ENCODE measurements around the gene ADAM17. TPM values are rescaled to one million over a fixed set of nuclear protein-coding genes. Genes with fewer than 3 reads are reported as not detected.

Gene ADAM17
- total and polyA plus RNA-seq, 7 donors, result 7.4 to 36.3 (median 16.1) TPM

GRCh38 chr2:9492927-9493326 lies 62.7 kb downstream of the ADAM17 start:
- Histone ChIP-seq H3K27me3 (ENCODE audit: insufficient read depth in 3 of 3, low read length in 2 of 3) (no peaks in the 10 kb centered on the region), H3K27ac (no peak overlapping the region), H3K4me1 (peaks cover 2% of the 10 kb centered on the region), H3K4me3 (no peak overlapping the region), H3K9me3 (no peaks in the 10 kb centered on the region), H3K36me3 (ENCODE audit: insufficient read depth in 1 of 2, low read depth in 1 of 2) (peaks cover 27 to 100% of the 10 kb centered on the region in 2 donors)
- TF ChIP-seq, protein P1, sequence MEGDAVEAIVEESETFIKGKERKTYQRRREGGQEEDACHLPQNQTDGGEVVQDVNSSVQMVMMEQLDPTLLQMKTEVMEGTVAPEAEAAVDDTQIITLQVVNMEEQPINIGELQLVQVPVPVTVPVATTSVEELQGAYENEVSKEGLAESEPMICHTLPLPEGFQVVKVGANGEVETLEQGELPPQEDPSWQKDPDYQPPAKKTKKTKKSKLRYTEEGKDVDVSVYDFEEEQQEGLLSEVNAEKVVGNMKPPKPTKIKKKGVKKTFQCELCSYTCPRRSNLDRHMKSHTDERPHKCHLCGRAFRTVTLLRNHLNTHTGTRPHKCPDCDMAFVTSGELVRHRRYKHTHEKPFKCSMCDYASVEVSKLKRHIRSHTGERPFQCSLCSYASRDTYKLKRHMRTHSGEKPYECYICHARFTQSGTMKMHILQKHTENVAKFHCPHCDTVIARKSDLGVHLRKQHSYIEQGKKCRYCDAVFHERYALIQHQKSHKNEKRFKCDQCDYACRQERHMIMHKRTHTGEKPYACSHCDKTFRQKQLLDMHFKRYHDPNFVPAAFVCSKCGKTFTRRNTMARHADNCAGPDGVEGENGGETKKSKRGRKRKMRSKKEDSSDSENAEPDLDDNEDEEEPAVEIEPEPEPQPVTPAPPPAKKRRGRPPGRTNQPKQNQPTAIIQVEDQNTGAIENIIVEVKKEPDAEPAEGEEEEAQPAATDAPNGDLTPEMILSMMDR (IDR thresholded peaks at IDR 0.05), result no peak
- WGBS, 3 donors, result 29 to 57% (median 41%) methylated on average over 2 of the region's 2 CpGs
- intact Hi-C loops (cut with DNase I), result loop anchor here in 1 of 2 donors (5.0 kb wide), 1 partner anchor 34 kb away; no protein-coding TSS in a partner anchor
- DNase-seq, result no peak
- ATAC-seq, result no peak

- Histone ChIP-seq H3K4me1 (no peaks in the 10 kb centered on the region), H3K4me3 (no peak overlapping the region), H3K9me3 (no peaks in the 10 kb centered on the region), H3K27me3 (ENCODE audit: insufficient read depth in 3 of 3, low read length in 2 of 3) (no peaks in the 10 kb centered on the region), H3K36me3 (ENCODE audit: insufficient read depth in 1 of 2, low read depth in 1 of 2) (peaks cover 30 to 99% of the 10 kb centered on the region in 2 donors), H3K27ac (no peak overlapping the region)
- intact Hi-C loops (cut with DNase I), result loop anchor here in 1 of 2 donors (5.0 kb wide), 1 partner anchor 37 kb away; no protein-coding TSS in a partner anchor
- TF ChIP-seq, protein P1 (IDR thresholded peaks at IDR 0.05), result no peak
- DNase-seq, result no peak
- 88 to 92% (median 90%) methylated on average over 2 of the region's 2 CpGs for WGBS, 3 donors
- no peak for ATAC-seq
Measured at GRCh38 chr2:9490789-9491188, 64.8 kb downstream of the ADAM17 start.

DNA sequence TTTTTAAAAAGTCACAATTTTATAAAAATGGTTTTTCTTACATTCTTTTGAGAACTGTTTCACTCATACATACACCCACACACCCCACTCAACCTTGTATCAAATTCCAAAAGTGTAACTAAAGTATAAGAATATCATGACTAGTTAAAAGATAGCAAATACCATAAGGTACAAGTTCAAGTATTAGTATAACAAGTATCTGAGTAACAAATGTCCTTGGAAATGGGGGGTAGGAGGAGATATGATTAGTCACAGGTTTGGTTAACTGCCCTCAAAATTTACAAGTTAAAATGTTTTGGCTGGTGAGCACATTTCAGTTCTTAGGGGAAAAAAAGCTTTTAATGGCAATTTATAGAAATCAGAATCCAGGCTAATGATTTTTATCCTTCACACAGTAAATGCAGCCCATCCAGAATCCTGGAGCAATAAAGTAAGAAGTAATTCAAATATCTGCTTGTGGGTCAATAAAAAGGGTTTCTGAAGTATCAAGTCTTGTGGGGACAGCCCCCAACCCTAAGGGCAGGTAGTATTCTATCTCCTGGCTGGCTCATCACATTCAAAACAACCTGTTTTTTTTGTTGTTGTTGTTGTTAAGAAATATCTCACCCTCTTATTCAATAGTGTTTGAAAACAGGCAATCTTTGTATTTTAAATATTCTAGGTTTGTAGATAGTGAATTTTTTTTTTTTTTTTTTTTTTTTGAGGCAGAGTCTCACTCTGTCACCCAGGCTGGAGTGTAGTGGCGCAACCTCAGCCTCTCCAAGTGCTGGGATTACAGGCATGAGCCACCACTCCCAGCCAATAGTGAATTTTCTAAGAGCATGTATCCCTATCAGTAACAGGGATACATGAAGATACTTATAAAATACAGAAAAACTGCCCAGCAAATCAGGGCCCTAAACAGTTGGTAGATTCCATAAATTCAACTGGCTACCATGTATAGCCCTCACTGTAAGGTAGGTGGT lies 66.8 kb downstream of the ADAM17 start:
- Histone ChIP-seq H3K36me3 (ENCODE audit: insufficient read depth in 1 of 2, low read depth in 1 of 2) (peaks cover 31 to 99% of the 10 kb centered on the region in 2 donors), H3K27ac (no peak overlapping the region), H3K27me3 (ENCODE audit: insufficient read depth in 3 of 3, low read length in 2 of 3) (no peaks in the 10 kb centered on the region), H3K9me3 (no peaks in the 10 kb centered on the region), H3K4me3 (no peak overlapping the region), H3K4me1 (no peaks in the 10 kb centered on the region)
- intact Hi-C loops (cut with DNase I), result no loop called here
- DNase-seq (no peak), ATAC-seq (no peak)
- TF ChIP-seq, protein P1 (IDR thresholded peaks at IDR 0.05), result no peak
- WGBS, 3 donors, result 95 to 100% (median 98%) methylated on average over 1 of the region's 1 CpG

- peak in 3 of 4 donors; percentile 36 to 52 (median 52) for ATAC-seq
- TF ChIP-seq, protein P1 (IDR thresholded peaks at IDR 0.05), result no peak
- peaks cover 13 to 97% of the 10 kb centered on the region in 2 donors for H3K36me3 ChIP-seq (ENCODE audit: insufficient read depth in 1 of 2, low read depth in 1 of 2)
- H3K27me3 ChIP-seq (ENCODE audit: insufficient read depth in 3 of 3, low read length in 2 of 3), result no peaks in the 10 kb centered on the region
- no peaks in the 10 kb centered on the region for H3K4me1 ChIP-seq
- DNase-seq, result no peak
- intact Hi-C loops (cut with DNase I), result loop anchor here in 1 of 2 donors (5.0 kb wide), 1 partner anchor 143 kb away; no protein-coding TSS in a partner anchor
- WGBS, 3 donors, result 83 to 89% (median 89%) methylated on average over 5 of the region's 5 CpGs
- no peaks in the 10 kb centered on the region for H3K9me3 ChIP-seq
- H3K27ac ChIP-seq, result peak overlapping the region; percentile 16
- H3K4me3 ChIP-seq, result no peak overlapping the region
Measured at GRCh38 chr2:9484533-9484932, 71.1 kb downstream of the ADAM17 start.
